HG03520 (cell line): ENCODE results near the gene MYLK.
"Not testable (repeated sequence)": the region's sequence is repeated elsewhere in the genome, so short reads cannot be mapped to it uniquely, and the experiment has no call there.

ENCODE experiments used
- ATAC-seq: cut with Tn5 transposase; IDR thresholded peaks from one replicate; pipeline ENCODE4 v1.9.1; 2021; ENCODE audit warnings: mild to moderate bottlenecking, moderate library complexity; ENCODE audit not compliant: unreplicated experiment

MYLK gene, protein sequence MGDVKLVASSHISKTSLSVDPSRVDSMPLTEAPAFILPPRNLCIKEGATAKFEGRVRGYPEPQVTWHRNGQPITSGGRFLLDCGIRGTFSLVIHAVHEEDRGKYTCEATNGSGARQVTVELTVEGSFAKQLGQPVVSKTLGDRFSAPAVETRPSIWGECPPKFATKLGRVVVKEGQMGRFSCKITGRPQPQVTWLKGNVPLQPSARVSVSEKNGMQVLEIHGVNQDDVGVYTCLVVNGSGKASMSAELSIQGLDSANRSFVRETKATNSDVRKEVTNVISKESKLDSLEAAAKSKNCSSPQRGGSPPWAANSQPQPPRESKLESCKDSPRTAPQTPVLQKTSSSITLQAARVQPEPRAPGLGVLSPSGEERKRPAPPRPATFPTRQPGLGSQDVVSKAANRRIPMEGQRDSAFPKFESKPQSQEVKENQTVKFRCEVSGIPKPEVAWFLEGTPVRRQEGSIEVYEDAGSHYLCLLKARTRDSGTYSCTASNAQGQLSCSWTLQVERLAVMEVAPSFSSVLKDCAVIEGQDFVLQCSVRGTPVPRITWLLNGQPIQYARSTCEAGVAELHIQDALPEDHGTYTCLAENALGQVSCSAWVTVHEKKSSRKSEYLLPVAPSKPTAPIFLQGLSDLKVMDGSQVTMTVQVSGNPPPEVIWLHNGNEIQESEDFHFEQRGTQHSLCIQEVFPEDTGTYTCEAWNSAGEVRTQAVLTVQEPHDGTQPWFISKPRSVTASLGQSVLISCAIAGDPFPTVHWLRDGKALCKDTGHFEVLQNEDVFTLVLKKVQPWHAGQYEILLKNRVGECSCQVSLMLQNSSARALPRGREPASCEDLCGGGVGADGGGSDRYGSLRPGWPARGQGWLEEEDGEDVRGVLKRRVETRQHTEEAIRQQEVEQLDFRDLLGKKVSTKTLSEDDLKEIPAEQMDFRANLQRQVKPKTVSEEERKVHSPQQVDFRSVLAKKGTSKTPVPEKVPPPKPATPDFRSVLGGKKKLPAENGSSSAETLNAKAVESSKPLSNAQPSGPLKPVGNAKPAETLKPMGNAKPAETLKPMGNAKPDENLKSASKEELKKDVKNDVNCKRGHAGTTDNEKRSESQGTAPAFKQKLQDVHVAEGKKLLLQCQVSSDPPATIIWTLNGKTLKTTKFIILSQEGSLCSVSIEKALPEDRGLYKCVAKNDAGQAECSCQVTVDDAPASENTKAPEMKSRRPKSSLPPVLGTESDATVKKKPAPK (N-terminal part only)

DNA sequence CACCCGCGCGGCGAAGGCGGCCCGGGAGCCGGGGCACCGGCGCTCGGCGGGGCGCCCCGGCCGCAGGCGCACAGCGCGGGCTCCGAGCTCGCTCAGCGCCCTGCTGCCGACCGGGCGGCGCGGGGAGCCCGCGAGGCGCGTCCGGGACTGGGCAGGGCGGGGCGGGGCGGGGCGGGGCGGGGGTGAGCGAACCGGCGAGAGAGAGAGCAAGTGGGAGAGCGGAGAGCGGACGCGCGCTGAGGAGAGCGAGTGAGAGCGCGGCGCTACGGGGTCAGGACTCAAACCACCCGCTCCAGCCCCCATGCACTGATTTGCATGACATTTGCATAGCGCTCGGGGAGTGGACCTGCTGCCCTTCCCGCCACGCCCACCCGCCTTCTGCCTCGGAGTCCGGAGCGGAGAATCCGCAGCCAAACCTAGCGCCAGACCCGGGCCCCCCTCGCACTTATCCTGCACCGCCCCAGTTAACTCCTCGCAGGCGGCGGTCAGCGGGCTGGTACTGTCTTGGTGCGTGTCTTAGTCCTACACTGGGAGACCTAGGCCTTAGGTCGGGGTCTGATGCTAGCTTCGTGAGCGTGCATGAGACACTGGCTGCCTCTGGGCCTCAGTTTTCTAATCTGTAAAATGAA, at the start of gene MYLK:
Gene MYLK (minus strand): TSS at position 130 of the 629 bp plus-strand sequence. CDS start 90,491 bp downstream, outside the sequence.
- ATAC-seq = no peak

DNA sequence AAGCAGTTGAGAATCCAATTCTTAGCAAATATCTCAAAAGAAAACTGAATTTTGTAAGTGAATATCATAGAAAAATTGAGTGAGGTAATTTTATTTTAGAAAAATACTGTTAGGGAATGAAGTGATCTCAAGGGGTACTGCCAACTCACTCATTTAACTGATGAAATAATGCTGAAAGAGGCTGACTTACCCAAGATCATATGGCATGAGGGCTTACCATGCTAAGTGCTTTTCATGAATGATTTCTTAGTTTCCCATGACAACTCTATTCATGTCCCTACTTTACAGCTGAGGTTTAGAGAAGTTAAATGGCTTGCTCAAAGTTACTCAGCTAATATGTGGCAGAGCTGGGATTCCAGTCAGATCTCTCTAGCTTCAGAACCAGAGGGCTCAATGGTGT, 46.3 kb upstream of the MYLK start:
- ATAC-seq = no peak

DNA sequence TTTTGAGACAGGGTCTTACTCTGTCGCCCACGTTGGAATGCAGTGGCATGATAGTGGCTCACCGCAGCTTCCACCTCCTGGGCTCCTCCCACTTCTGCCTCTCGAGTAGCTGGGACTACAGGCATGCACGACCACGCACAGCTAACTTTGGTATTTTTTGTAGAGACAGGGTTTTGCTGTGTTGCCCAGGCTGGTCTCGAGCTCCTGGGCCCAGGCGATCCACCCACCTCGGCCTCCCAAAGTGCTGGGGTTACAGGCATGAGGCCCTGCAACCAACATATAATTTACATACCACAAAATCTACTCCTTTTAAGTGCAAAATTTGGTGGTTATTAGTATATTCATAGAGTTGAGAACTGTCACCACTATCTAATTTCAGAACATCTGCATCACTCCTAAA, 45.2 kb upstream of the MYLK start:
- ATAC-seq = no peak

DNA sequence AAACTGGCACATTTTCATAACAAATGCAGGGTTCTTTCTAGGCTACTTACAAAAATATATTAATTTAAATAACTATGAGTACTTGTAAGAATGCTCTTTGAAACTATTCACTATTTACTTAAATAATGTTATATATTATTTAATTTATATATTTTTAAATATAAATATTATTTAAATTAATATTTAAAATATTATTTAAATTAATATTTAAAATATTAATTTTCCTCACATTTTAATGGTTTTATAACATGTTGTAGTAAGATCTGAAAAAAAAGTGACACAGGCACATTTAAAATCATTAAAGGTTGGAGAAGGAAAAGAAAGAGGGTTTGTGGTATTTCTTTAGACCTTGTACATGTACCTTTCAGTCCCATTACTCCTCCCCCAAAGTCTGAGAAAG, 42.3 kb upstream of the MYLK start:
- ATAC-seq = no peak

DNA sequence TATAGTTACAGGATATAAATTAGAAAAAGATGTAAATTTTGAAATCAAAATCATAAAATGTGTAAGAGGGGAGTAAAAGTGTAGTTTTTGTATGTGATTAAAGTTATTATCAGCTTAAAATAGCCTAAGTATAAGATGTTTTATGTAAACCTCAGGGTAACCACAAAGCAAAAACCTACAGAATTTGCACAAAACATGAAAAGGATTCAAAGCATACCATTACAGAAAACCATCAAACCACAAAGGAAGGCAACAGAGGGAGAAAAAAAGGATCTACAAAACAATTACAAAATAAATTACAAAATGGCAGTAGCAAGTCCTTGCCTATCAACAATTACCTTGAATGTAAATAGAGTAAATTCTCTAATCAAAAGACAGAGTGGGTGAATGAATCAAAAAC, 36.7 kb upstream of the MYLK start:
- ATAC-seq = no peak

DNA sequence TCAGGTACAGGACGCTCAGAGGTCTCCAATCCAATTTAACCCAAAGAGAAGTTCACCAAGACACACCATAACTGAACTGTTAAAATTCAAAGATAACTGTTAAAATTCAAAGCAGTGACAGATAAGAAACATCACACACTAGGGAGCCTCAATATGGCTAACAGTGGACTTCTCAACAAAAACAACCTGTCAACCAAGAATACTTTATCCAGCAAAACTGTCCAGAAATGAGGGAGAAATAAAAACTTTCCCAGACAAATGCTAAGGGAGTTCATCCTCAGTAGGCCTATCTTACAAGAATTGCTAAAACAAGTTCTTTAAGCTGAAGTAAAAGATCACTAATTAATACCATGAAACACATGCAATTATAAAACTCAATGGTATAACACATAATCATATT, 36.3 kb upstream of the MYLK start:
- no peak for ATAC-seq

DNA sequence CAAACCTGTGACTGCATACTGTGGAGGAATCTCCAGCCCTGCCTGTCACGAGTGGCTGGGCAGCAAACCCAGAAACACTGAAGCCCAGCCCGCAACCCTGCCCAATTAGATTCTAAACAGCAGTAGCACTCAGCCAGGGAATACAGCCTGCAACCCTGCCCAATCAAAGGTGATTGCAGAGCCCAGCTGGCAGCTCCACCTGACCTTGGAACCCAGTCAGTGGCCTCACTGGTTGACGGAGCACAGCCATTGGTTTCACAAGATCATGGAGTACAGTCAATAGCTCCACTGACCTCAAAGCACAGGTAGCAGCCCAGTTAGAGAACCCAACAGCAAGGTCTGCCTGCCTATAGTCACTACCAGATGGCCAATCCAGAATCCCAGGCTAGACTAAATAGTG, 35.2 kb upstream of the MYLK start:
- no peak for ATAC-seq

DNA sequence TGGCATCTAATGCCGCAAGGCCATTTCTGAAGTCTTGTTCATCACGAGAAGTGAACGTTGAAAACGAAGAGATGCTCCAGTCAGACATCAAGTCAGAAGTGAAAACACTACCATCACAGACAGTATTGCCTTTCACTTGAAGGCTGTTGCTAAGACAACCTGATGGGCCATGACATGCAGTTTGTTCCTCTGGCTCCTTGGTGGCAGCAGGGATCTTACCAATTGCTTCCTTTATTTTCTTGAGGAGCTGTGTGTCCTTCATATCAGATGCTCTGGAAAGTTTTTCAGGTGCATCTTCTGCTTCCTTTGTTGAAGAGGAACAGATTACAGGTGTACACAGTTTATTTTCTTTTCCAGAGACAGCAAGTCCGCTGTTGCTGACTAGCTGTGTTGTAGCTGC, 30.7 kb upstream of the MYLK start:
- ATAC-seq = no peak

DNA sequence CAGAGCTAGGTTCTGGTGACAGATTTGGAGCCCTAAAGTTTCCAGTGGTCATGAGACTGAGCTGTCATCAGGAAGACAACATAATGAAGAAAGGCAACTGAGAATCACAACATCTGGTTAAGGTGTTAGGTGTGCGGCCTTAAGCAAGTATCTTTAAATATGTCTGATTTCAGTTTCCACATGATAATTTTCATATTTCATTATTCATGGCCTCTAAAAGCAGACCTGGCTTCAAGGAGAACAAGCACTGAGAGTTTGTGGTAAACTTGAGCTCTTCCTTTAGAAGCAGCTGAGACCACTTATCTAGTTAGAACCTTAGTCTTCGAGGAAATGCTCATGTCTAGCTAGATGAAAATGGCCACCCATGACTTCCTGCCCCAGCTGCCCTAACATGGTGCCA, 25.7 kb upstream of the MYLK start:
- ATAC-seq = no peak

DNA sequence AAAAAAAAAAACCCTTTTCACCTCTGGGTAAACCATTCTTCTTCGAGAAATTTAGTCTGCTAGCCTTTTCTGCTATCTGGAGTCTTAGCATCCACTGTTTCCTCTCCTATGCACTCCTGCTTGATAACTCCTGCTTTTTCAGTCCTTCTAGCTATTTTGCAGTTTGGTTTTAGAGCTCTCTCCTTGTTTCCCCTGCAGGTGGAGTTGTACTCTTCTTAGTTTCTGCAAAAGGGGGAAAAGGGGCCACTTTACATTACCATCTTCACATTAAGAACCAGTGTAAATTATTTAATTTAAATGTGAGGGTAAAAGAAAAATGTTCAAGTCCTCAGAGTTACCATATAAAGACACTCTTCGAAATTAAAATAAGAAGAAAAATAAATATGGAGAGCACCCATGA, 23.6 kb upstream of the MYLK start:
- ATAC-seq = no peak

DNA sequence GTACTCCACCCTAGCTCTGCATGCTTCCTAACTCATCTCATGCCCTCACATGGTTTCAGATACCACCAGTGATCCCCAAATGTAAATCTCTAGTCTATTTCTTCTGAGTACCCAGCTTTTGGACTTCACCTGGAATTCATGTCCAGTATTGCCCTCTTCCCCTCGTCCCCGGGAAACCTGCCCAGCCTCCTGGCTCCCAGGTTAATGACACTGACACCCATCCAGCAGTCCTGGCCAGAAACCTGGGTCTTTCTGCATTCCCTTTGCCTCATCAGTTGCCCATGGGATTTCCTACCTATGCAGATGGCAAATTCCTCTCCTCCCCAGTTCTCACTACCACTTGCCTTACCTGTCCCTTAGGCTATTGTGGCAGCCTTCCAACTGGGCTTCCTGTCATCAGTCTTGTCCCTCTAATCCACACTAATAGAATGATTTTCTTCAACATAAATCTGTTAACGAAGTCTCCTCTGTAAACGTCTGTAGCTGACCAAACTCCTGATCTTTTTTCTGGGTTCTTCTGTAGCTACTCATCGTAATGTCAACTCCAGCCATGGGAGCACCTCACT, 15.3 kb upstream of the MYLK start:
- no peak for ATAC-seq

DNA sequence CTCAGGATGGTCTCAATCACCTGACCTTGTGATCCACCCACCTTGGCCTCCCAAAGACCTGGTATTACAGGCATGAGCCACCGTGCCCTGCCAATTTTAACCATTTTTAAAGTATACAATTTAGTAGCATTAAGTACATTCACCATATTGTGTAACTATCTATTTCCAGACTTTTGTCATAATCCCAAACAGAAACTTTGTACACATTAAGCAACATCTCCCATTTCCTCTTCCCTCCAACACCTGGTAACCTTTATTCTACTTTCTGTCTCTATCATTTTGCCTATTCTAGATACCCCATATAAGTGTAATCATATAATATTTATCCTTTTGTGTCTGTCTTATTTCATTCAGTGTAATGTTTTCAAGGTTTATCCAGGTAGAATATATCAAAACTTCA, 8.9 kb upstream of the MYLK start:
- ATAC-seq = no peak

DNA sequence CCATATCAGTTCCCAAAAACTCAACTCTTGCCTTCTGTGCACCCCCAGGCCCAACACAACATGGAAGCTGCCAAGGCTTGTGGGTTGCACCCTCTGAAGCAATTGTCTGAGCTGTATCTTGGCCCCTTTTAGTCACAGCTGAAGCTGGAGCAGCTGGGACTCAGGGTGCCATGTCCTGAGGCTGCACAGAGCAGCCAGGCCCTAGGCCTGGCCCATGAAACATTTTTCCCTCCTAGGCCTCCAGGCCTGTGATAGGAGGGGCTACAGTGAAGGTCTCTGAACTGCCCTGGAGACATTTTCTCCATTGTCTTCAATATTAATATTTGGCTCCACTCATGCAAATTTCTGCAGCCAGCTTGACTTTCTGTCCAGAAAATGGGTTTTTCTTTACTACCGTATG, 8.1 kb upstream of the MYLK start:
- ATAC-seq = no peak

DNA sequence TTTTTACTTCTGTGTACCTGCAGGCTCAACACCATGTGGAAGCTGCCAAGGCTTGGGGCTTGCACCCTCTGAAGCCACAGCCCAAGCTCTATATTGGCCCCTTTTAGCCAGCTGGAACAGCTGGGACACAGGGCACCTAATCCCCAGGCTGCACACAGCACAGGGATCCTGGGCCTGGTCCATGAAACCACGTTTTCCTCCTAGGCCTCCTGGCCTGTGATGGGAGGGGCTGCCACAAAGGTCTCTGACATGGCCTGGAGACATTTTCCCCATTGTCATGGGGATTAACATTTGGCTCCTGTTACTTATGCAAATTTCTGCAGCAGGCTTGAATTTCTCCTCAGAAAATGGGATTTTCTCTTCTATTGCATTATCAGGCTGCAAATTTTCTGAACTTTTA, 6.9 kb upstream of the MYLK start:
- not testable (repeated sequence) for ATAC-seq

DNA sequence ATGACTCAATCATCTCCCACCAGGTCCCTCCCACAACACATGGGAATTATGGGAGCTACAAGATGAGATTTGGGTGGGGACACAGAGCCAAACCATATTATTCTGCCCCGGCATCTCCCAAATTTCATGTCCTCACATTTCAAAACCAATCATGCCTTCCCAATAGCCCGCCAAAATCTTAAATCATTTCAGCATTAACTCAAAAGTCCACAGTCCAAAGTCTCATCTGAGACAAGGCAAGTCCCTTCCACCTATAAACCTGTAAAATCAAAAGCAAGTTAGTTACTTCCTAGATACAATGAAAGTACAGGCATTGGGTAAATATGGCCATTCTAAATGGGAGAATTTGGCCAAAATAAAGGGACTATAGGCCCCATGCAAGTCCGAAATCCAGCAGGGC, 6.0 kb upstream of the MYLK start:
- not testable (repeated sequence) for ATAC-seq

DNA sequence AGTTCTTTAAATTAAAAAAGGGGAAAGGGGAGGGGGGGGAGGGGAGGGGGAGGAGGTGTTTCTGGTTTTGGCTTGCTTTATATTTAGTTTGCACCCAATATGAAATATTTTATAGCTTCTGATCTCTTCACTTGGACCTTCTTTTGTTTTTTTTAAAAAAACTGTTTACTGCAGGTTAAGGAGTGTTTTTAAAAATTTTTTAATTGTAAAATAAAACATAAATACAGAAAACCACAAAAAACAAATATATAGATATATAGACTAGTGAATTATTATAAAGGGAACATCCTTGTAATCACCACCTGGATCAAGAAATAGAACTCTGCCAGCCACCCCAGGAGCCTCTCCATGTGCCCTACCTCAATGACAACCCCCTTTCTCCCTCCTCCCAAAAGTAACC, 861 bp upstream of the MYLK start:
- ATAC-seq = no peak

DNA sequence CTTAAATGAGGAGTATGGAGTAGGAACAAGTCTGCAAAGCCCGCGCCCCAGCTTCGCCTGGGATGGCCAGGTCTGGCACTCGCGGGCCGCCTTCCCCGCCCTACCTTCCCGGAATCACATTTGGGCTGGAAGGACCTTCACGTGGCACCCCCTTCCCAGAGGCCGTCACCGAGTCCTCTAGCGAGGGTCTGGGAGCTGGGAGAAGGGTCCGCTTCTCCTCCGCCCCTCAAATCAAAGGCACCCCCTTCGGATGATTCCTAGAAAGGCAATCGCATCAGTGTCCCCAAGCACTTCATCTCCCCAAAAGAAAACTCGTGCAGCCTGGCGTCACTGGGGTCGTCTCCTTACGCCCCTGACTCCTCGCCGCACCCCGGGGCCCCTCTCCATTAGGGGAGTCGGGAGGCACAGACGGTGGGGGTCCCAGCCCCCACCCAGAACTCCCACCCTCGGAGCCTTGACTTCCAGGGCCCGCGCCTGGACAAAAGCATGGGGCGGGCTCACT, 380 bp downstream of the MYLK start:
- ATAC-seq = no peak

DNA sequence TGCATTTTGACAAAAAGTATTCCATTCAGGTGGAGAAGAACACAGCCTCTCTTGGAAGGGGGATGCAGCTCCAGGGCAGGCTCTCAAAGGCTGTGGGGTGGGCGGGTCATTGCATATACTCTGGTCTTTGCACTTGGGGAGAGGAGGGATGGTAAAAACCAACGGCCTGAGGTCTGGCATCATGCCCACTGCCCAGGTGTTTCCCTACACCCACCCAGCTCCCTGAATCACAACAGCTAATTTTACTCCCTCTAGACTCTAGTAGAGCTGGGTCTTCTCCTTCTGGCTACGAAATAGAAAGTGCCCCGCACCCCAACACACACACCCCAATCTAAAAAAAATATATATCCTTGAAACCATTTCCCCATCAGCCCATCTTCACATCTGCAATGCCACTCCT, 1.0 kb downstream of the MYLK start:
- ATAC-seq = no peak

DNA sequence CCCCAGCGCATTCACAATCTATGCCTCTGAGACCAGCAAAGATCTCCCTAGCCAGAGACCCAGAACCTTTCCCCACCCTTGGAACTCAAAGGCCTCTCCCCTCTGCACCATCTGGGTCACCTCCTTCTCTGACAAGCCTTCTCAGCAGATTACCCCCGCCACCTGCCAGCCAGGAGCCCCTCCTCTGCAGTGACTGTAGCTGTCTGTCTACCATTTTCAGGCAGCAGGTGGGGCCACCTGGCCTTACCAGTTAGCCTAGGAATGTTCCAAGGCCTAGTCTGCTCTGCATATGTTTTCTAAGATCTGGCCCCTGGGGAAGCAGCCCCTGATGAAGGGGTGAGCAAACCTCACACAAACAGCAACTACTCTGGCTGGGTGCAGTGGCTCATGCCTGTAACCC, 2.4 kb downstream of the MYLK start:
- ATAC-seq = no peak

DNA sequence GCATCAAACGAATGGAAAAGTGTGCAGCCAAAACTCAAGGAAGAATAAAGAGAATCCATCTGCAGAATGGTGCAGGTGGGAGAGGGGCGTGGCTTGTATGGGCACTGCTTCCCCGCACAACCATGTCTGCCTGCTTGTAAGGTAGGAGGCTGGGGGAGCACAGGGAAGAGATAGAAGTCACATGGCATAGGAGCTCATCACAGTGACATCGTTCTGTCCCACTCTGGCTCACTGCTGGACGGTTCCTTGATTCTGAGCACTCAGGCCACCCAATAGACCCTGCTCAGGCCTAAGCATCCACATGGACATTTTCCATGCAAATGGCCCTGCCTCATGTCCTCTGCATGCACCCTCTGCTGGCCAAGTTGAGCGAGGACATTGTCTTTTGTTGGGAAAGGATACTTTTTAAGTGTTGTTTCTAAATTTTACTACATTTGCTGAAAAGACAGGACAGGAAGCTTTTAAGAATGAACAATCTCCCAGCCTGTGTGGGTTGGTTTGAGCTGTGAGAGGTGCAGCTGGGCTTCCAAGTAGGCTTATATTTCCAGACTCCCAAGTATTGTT, 3.1 kb downstream of the MYLK start:
- ATAC-seq = no peak
